Measurements from ENCODE around the gene CYTL1. TPM values are rescaled to one million over a fixed set of nuclear protein-coding genes. Genes with fewer than 3 reads are reported as not detected.
"Not testable (repeated sequence)": the region's sequence is repeated elsewhere in the genome, so short reads cannot be mapped to it uniquely, and the experiment has no call there.

Gene CYTL1
- 1.4 TPM for total RNA-seq
- long read RNA-seq, partial matches to known transcripts = 0 of 3 reads
- long read RNA-seq, other reads (novel, unspliced or antisense) = 1 of 3 reads

GRCh38 chr4:5019274-5019673 is at the start of gene CYTL1:
CYTL1 (minus strand) TSS chr4:5019458; CDS start chr4:5019445, 13 bp downstream.
- DNase-seq (ENCODE audit: low spot score) = no peak

GRCh38 chr4:5067908-5068307 is 48.6 kb upstream of the CYTL1 start:
- DNase-seq (ENCODE audit: low spot score) = no peak

- DNase-seq (ENCODE audit: low spot score) = not testable (repeated sequence)
Measured at GRCh38 chr4:5066968-5067367, 47.7 kb upstream of the CYTL1 start.

GRCh38 chr4:5066101-5066500 is 46.8 kb upstream of the CYTL1 start:
- DNase-seq (ENCODE audit: low spot score) = no peak

GRCh38 chr4:5055411-5055810 is 36.2 kb upstream of the CYTL1 start:
- DNase-seq (ENCODE audit: low spot score) = no peak

GRCh38 chr4:5054532-5054931 is 35.3 kb upstream of the CYTL1 start:
- no peak for DNase-seq (ENCODE audit: low spot score)

GRCh38 chr4:5052726-5053425 is 33.6 kb upstream of the CYTL1 start:
- no peak for DNase-seq (ENCODE audit: low spot score)

- DNase-seq (ENCODE audit: low spot score) = no peak
Measured at GRCh38 chr4:5052204-5052702, 33.0 kb upstream of the CYTL1 start.

GRCh38 chr4:5051278-5052203 is 32.3 kb upstream of the CYTL1 start, which contains the start of gene STK32B:
STK32B (plus strand) TSS chr4:5051480.
- no peak for DNase-seq (ENCODE audit: low spot score)

- no peak for DNase-seq (ENCODE audit: low spot score)
Measured at GRCh38 chr4:5050520-5051277, 31.4 kb upstream of the CYTL1 start.

GRCh38 chr4:5048721-5049120 is 29.5 kb upstream of the CYTL1 start:
- DNase-seq (ENCODE audit: low spot score) = no peak

- DNase-seq (ENCODE audit: low spot score) = peak; percentile 26
Measured at GRCh38 chr4:5045097-5045496, 25.8 kb upstream of the CYTL1 start.

- peak; percentile 53 for DNase-seq (ENCODE audit: low spot score)
Measured at GRCh38 chr4:5044341-5044740, 25.1 kb upstream of the CYTL1 start.

GRCh38 chr4:5043579-5043978 is 24.3 kb upstream of the CYTL1 start:
- peak; percentile 65 for DNase-seq (ENCODE audit: low spot score)

GRCh38 chr4:5041699-5042098 is 22.4 kb upstream of the CYTL1 start:
- no peak for DNase-seq (ENCODE audit: low spot score)

- DNase-seq (ENCODE audit: low spot score) = no peak
Measured at GRCh38 chr4:5040856-5041620, 21.8 kb upstream of the CYTL1 start.

GRCh38 chr4:5039800-5040199 is 20.5 kb upstream of the CYTL1 start:
- no peak for DNase-seq (ENCODE audit: low spot score)

- DNase-seq (ENCODE audit: low spot score) = no peak
Measured at GRCh38 chr4:5037553-5038551, 18.6 kb upstream of the CYTL1 start.

GRCh38 chr4:5036239-5036638 is 17.0 kb upstream of the CYTL1 start:
- no peak for DNase-seq (ENCODE audit: low spot score)

Data from mesenteric fat pad (tissue), 1 donor.